Measurements from ENCODE around the gene APH1A. TPM values are rescaled to one million over a fixed set of nuclear protein-coding genes. Genes with fewer than 3 reads are reported as not detected.

APH1A gene
- total RNA-seq, 4 donors from 2014 or later = 114 to 133 (median 116) TPM

GRCh38 chr1:150302338-150302737, 33.5 kb upstream of the APH1A start:
- peaks cover 15% of the 10 kb centered on the region in 2 donors for H3K36me3 ChIP-seq
- H3K27ac ChIP-seq = no peak overlapping the region
- no peak for DNase-seq

GRCh38 chr1:150299716-150300115, 30.9 kb upstream of the APH1A start:
- intact Hi-C loops (cut with DNase I) = no loop called here

More at GRCh38 chr1:150302338-150302737, 33.5 kb upstream of the APH1A start:
- intact Hi-C loops (cut with DNase I) = no loop called here
- WGBS, 2 donors = 88 to 95% methylated on average over 6 of the region's 6 CpGs
- H3K4me1 ChIP-seq = no peaks in the 10 kb centered on the region
- TF ChIP-seq POLR2A (IDR thresholded peaks at IDR 0.05) (no peak), CTCF (IDR thresholded peaks at IDR 0.05) (no peak)
- H3K9me3 ChIP-seq = no peaks in the 10 kb centered on the region
- no peak overlapping the region for H3K4me3 ChIP-seq (replicated peaks in 1 of 3)
- no peaks in the 10 kb centered on the region for H3K27me3 ChIP-seq

DNA sequence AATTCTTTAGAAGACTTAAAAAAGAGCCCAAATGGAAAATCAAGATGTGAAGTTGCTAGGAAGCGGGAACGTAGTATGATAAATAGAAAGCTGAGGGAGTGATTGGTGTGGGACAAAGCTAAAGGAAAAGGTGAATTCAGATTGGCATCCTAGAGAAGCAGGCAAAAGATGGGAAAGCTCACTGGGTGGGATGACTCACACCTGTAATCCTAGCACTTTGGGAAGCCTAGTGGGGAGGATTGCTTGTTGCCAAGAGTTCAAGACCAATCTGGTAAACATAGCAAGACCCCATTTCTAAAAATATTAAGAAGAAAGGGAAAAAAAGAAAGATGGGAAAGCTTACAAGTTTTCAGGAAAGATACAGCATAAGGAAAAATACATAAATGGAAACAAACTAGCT, 26.7 kb upstream of the APH1A start:
- no peak for DNase-seq
- intact Hi-C loops (cut with DNase I) = no loop called here
- H3K9me3 ChIP-seq = no peaks in the 10 kb centered on the region
- TF ChIP-seq CTCF (IDR thresholded peaks at IDR 0.05) (no peak), POLR2A (IDR thresholded peaks at IDR 0.05) (no peak)
- H3K36me3 ChIP-seq = peaks cover 0 to 3% of the 10 kb centered on the region in 2 donors
- no peak overlapping the region for H3K27ac ChIP-seq
- no peak overlapping the region for H3K4me3 ChIP-seq (replicated peaks in 1 of 3)
- no peaks in the 10 kb centered on the region for H3K27me3 ChIP-seq
- peaks cover 12 to 17% of the 10 kb centered on the region in 2 donors for H3K4me1 ChIP-seq
- WGBS, 2 donors = 95 to 100% methylated on average over 2 of the region's 2 CpGs

More at GRCh38 chr1:150299716-150300115, 30.9 kb upstream of the APH1A start:
- H3K4me1 ChIP-seq = peaks cover 0 to 7% of the 10 kb centered on the region in 2 donors
- no peak for DNase-seq
- TF ChIP-seq CTCF (IDR thresholded peaks at IDR 0.05) (no peak), POLR2A (IDR thresholded peaks at IDR 0.05) (no peak)
- H3K27me3 ChIP-seq = no peaks in the 10 kb centered on the region
- no peaks in the 10 kb centered on the region for H3K9me3 ChIP-seq
- H3K27ac ChIP-seq = no peak overlapping the region
- WGBS, 2 donors = 93 to 94% methylated on average over 3 of the region's 3 CpGs
- peaks cover 15% of the 10 kb centered on the region in 2 donors for H3K36me3 ChIP-seq
- no peak overlapping the region for H3K4me3 ChIP-seq (replicated peaks in 1 of 3)

GRCh38 chr1:150293433-150294253, 24.8 kb upstream of the APH1A start, which contains the start of gene MRPS21:
Gene MRPS21, plus strand, starts transcription at chr1:150293861. Its CDS starts 506 bp downstream, at chr1:150294367.
- Histone ChIP-seq H3K27me3 (no peaks in the 10 kb centered on the region), H3K4me1 (peaks cover 12 to 17% of the 10 kb centered on the region in 2 donors), H3K36me3 (no peaks in the 10 kb centered on the region), H3K27ac (peak within 1 kb of the TSS; percentile 52 to 77 (median 75)), H3K9me3 (no peaks in the 10 kb centered on the region), H3K4me3 (replicated peaks in 1 of 3) (peak within 1 kb of the TSS; percentile 63 to 96 (median 80))
- peak; percentile 89 to 91 for DNase-seq
- peak in 1 of 6 experiments; percentile 4 for TF ChIP-seq CTCF (IDR thresholded peaks at IDR 0.05)
- peak in 1 of 2 donors; percentile 77 for TF ChIP-seq POLR2A (IDR thresholded peaks at IDR 0.05)
- intact Hi-C loops (cut with DNase I) = no loop called here
- WGBS, 2 donors = 7 to 10% methylated on average over 33 to 43 of the region's 43 CpGs

GRCh38 chr1:150288822-150289221, 20.0 kb upstream of the APH1A start:
- Histone ChIP-seq H3K27ac (no peak overlapping the region), H3K4me1 (peaks cover 4 to 6% of the 10 kb centered on the region in 2 donors), H3K9me3 (no peaks in the 10 kb centered on the region), H3K36me3 (peaks cover 0 to 10% of the 10 kb centered on the region in 2 donors), H3K27me3 (no peaks in the 10 kb centered on the region), H3K4me3 (replicated peaks in 1 of 3) (no peak overlapping the region)
- intact Hi-C loops (cut with DNase I) = no loop called here
- DNase-seq = no peak
- TF ChIP-seq CTCF (IDR thresholded peaks at IDR 0.05) (no peak), POLR2A (IDR thresholded peaks at IDR 0.05) (no peak)
- WGBS, 2 donors = 91 to 93% methylated on average over 4 of the region's 4 CpGs

All from thyroid gland (tissue), 4 donors.